ENCODE measurements around the gene PLXNA2. TPM values are rescaled to one million over a fixed set of nuclear protein-coding genes. Genes with fewer than 3 reads are reported as not detected.

Gene PLXNA2
- polyA plus RNA-seq, 1 of the 3 experiments (the other 2 are of a cell fraction), result 8.5 TPM

DNA sequence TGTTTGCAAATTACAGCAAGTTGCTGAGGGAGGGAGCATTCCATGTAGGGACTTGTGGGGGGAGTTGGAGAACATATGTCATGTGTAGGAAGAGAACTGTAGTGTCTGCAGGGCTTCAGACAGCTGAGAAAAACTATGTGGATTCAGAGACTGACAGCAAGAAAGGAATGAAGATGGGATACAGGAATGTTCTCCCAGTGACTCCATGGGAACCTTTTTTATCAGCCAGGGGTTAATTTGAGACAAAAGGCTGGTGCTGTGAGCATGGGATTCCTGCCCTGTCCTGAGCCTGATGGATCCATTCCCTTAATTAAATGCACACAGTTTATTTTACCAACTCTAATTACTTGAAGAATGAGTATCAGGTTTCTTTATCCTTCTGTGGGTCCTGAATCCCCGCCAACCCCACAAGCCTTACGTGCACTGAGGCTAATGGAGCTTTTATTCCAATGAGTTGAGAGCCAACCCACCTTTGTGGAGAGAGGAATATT, 26.5 kb upstream of the PLXNA2 start:
- Histone ChIP-seq H3K27ac (ENCODE audit: low read depth in 2 of 2, low read length in 1 of 2) (no peak overlapping the region), H3K27me3 (ENCODE audit: insufficient read depth) (peaks cover 38% of the 10 kb centered on the region; the same call in 1 of the 2 replicates), H3K4me2 (no peak overlapping the region), H3K36me3 (replicated peaks in 1 of 2; ENCODE audit: control insufficient read depth in 1 of 2, insufficient read depth in 2 of 2, low read length in 1 of 2) (no peaks in the 10 kb centered on the region), H3K4me1 (ENCODE audit: control insufficient read depth in 1 of 2, insufficient read depth in 2 of 2, low read depth in 1 of 2, low read length in 1 of 2) (peaks cover 0 to 68% of the 10 kb centered on the region in 2 experiments; a peak in 2 of 4 replicates), H4K20me1 (ENCODE audit: insufficient read depth) (no peaks in the 10 kb centered on the region), H3F3A (replicated peaks; ENCODE audit: insufficient read depth) (no peaks in the 10 kb centered on the region), H3K9me2 (no peaks in the 10 kb centered on the region), H3K79me2 (ENCODE audit: insufficient read depth) (no peaks in the 10 kb centered on the region), H3K4me3 (ENCODE audit: low read depth in 2 of 2, low read length in 1 of 2) (no peak overlapping the region), H2AFZ (ENCODE audit: low read depth) (no peak overlapping the region), H3K9me3 (no peaks in the 10 kb centered on the region), H3K9ac (no peak overlapping the region)
- 35% methylated on average over 2 of the region's 2 CpGs for WGBS (ENCODE audit: low lambda C conversion rate)
- ChIA-PET POLR2A (no interaction called here), CTCF (interaction anchor here (0.6 to 2.6 kb wide), 4 partner anchors 12 to 932 kb away, joined by 3 to 8 read pairs (median 4); no protein-coding TSS in a partner anchor)
- DNase-seq, result no peak
- TF ChIP-seq ELF1 (IDR thresholded peaks at IDR 0.05) (no peak), CHD2 (IDR thresholded peaks at IDR 0.05; ENCODE audit: low read length, partially characterized antibody) (no peak), NFIC (IDR thresholded peaks at IDR 0.05; ENCODE audit: borderline replicate concordance) (no peak), MEF2A (IDR thresholded peaks at IDR 0.05; ENCODE audit: borderline replicate concordance, low read depth) (no peak), YY1 (IDR thresholded peaks at IDR 0.05; ENCODE audit: low read depth) (no peak), SMC3 (IDR thresholded peaks at IDR 0.05; ENCODE audit: low read depth, low read length) (no peak), FOXJ3 (CRISPR knock-in tag; IDR thresholded peaks at IDR 0.05) (no peak), TCF12 (IDR thresholded peaks at IDR 0.05) (no peak), RAD21 (IDR thresholded peaks at IDR 0.05; ENCODE audit: low read length) (no peak), CTCF (IDR thresholded peaks at IDR 0.05) (no peak), JUND (IDR thresholded peaks at IDR 0.05) (no peak), POLR2AphosphoS5 (IDR thresholded peaks at IDR 0.05; ENCODE audit: low read depth, low read length) (no peak), EZH2phosphoT487 (IDR thresholded peaks at IDR 0.05; ENCODE audit: borderline replicate concordance, low read depth) (no peak), TEAD4 (IDR thresholded peaks at IDR 0.05; ENCODE audit: borderline replicate concordance, insufficient read depth) (no peak), GATA2 (CRISPR knock-in tag; IDR thresholded peaks at IDR 0.05) (no peak), NRF1 (IDR thresholded peaks at IDR 0.05; ENCODE audit: low read depth, low read length) (no peak), RFX5 (IDR thresholded peaks at IDR 0.05; ENCODE audit: low read length) (no peak)
- TF ChIP-seq, protein P1, sequence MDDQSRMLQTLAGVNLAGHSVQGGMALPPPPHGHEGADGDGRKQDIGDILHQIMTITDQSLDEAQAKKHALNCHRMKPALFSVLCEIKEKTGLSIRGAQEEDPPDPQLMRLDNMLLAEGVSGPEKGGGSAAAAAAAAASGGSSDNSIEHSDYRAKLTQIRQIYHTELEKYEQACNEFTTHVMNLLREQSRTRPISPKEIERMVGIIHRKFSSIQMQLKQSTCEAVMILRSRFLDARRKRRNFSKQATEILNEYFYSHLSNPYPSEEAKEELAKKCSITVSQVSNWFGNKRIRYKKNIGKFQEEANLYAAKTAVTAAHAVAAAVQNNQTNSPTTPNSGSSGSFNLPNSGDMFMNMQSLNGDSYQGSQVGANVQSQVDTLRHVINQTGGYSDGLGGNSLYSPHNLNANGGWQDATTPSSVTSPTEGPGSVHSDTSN (IDR thresholded peaks at IDR 0.05), result no peak
- TF ChIP-seq, protein P2, sequence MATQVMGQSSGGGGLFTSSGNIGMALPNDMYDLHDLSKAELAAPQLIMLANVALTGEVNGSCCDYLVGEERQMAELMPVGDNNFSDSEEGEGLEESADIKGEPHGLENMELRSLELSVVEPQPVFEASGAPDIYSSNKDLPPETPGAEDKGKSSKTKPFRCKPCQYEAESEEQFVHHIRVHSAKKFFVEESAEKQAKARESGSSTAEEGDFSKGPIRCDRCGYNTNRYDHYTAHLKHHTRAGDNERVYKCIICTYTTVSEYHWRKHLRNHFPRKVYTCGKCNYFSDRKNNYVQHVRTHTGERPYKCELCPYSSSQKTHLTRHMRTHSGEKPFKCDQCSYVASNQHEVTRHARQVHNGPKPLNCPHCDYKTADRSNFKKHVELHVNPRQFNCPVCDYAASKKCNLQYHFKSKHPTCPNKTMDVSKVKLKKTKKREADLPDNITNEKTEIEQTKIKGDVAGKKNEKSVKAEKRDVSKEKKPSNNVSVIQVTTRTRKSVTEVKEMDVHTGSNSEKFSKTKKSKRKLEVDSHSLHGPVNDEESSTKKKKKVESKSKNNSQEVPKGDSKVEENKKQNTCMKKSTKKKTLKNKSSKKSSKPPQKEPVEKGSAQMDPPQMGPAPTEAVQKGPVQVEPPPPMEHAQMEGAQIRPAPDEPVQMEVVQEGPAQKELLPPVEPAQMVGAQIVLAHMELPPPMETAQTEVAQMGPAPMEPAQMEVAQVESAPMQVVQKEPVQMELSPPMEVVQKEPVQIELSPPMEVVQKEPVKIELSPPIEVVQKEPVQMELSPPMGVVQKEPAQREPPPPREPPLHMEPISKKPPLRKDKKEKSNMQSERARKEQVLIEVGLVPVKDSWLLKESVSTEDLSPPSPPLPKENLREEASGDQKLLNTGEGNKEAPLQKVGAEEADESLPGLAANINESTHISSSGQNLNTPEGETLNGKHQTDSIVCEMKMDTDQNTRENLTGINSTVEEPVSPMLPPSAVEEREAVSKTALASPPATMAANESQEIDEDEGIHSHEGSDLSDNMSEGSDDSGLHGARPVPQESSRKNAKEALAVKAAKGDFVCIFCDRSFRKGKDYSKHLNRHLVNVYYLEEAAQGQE (IDR thresholded peaks at IDR 0.05; ENCODE audit: low read depth, low read length), result no peak
- TF ChIP-seq, protein P3, sequence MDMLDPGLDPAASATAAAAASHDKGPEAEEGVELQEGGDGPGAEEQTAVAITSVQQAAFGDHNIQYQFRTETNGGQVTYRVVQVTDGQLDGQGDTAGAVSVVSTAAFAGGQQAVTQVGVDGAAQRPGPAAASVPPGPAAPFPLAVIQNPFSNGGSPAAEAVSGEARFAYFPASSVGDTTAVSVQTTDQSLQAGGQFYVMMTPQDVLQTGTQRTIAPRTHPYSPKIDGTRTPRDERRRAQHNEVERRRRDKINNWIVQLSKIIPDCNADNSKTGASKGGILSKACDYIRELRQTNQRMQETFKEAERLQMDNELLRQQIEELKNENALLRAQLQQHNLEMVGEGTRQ (IDR thresholded peaks at IDR 0.05; ENCODE audit: borderline replicate concordance, low read depth, low read length), result no peak

Data from SK-N-SH (cell line).